ENCODE data around the gene DPYSL4. TPM values are rescaled to one million over a fixed set of nuclear protein-coding genes. Genes with fewer than 3 reads are reported as not detected.

The DPYSL4 gene
- total and polyA plus RNA-seq, 12 donors: 0.42 to 7.6 (median 3.2) TPM

- no peaks in the 10 kb centered on the region for H3K9me3 ChIP-seq (replicated peaks in 1 of 3)
- H3K27ac ChIP-seq: no peak overlapping the region
- no peaks in the 10 kb centered on the region for H3K4me1 ChIP-seq (replicated peaks in 1 of 2)
- WGBS, 4 donors: 83 to 91% (median 87%) methylated on average over 10 to 17 of the region's 17 CpGs
- DNase-seq: no peak
- intact Hi-C loops (cut with DNase I): no loop called here
- no peak for TF ChIP-seq CTCF (IDR thresholded peaks at IDR 0.05)
- no peak for TF ChIP-seq POLR2A (IDR thresholded peaks at IDR 0.05)
- H3K27me3 ChIP-seq: no peaks in the 10 kb centered on the region
- H3K4me3 ChIP-seq: no peak overlapping the region
- H3K36me3 ChIP-seq (replicated peaks in 1 of 2): no peaks in the 10 kb centered on the region
These were observed 18.8 kb upstream of the DPYSL4 start for GRCh38 chr10:132167976-132168375.

GRCh38 chr10:132168571-132169030 is 18.1 kb upstream of the DPYSL4 start:
- DNase-seq: no peak
- no peaks in the 10 kb centered on the region for H3K36me3 ChIP-seq (replicated peaks in 1 of 2)
- no peaks in the 10 kb centered on the region for H3K27me3 ChIP-seq
- H3K4me3 ChIP-seq: no peak overlapping the region
- intact Hi-C loops (cut with DNase I): no loop called here
- no peaks in the 10 kb centered on the region for H3K9me3 ChIP-seq (replicated peaks in 1 of 3)
- no peaks in the 10 kb centered on the region for H3K4me1 ChIP-seq (replicated peaks in 1 of 2)
- no peak overlapping the region for H3K27ac ChIP-seq
- TF ChIP-seq CTCF (IDR thresholded peaks at IDR 0.05) (no peak), POLR2A (IDR thresholded peaks at IDR 0.05) (no peak)
- 87 to 95% (median 91%) methylated on average over 8 to 28 of the region's 28 CpGs for WGBS, 4 donors

GRCh38 chr10:132169031-132169765 is 17.6 kb upstream of the DPYSL4 start:
- 85 to 92% (median 89%) methylated on average over 33 to 42 of the region's 42 CpGs for WGBS, 4 donors
- no peaks in the 10 kb centered on the region for H3K36me3 ChIP-seq (replicated peaks in 1 of 2)
- no peak overlapping the region for H3K4me3 ChIP-seq
- DNase-seq: no peak
- no peaks in the 10 kb centered on the region for H3K27me3 ChIP-seq
- intact Hi-C loops (cut with DNase I): no loop called here
- TF ChIP-seq POLR2A (IDR thresholded peaks at IDR 0.05): no peak
- no peak for TF ChIP-seq CTCF (IDR thresholded peaks at IDR 0.05)
- no peak overlapping the region for H3K27ac ChIP-seq
- H3K9me3 ChIP-seq (replicated peaks in 1 of 3): no peaks in the 10 kb centered on the region
- H3K4me1 ChIP-seq (replicated peaks in 1 of 2): no peaks in the 10 kb centered on the region

GRCh38 chr10:132169766-132170560 is 16.8 kb upstream of the DPYSL4 start:
- 86 to 95% (median 90%) methylated on average over 16 to 46 of the region's 46 CpGs for WGBS, 4 donors

More at GRCh38 chr10:132169766-132170560, 16.8 kb upstream of the DPYSL4 start:
- no peak for DNase-seq
- H3K4me3 ChIP-seq: no peak overlapping the region
- no peaks in the 10 kb centered on the region for H3K27me3 ChIP-seq
- H3K27ac ChIP-seq: no peak overlapping the region
- TF ChIP-seq POLR2A (IDR thresholded peaks at IDR 0.05): no peak
- no peak for TF ChIP-seq CTCF (IDR thresholded peaks at IDR 0.05)
- H3K9me3 ChIP-seq (replicated peaks in 1 of 3): no peaks in the 10 kb centered on the region
- no peaks in the 10 kb centered on the region for H3K36me3 ChIP-seq (replicated peaks in 1 of 2)
- no peaks in the 10 kb centered on the region for H3K4me1 ChIP-seq (replicated peaks in 1 of 2)
- intact Hi-C loops (cut with DNase I): no loop called here

All from adrenal gland (tissue), 12 donors.